Jurkat, Clone E6-1 (cell line): ENCODE measurements around the gene TNK1.

Source experiments
- DNase-seq: peaks from one replicate; pipeline ENCODE4 v3.0.0-alpha.2; 2011; ENCODE audit warnings: low read depth, low spot score
- H3K4me3 ChIP-seq: 2 replicates; pipeline ENCODE4 v1.5.1; 2011; ENCODE audit warnings: mild to moderate bottlenecking, low read length, control low read depth, moderate library complexity

The TNK1 gene

GRCh38 chr17:7425756-7426155, 44.9 kb downstream of the TNK1 start:
- no peak for DNase-seq
- no peak overlapping the region for H3K4me3 ChIP-seq

GRCh38 chr17:7426203-7426863, 45.4 kb downstream of the TNK1 start:
- DNase-seq: no peak

GRCh38 chr17:7426896-7427489, 46.1 kb downstream of the TNK1 start:
- no peak overlapping the region for H3K4me3 ChIP-seq
- DNase-seq: no peak

More at GRCh38 chr17:7426203-7426863, 45.4 kb downstream of the TNK1 start:
- no peak overlapping the region for H3K4me3 ChIP-seq

DNA sequence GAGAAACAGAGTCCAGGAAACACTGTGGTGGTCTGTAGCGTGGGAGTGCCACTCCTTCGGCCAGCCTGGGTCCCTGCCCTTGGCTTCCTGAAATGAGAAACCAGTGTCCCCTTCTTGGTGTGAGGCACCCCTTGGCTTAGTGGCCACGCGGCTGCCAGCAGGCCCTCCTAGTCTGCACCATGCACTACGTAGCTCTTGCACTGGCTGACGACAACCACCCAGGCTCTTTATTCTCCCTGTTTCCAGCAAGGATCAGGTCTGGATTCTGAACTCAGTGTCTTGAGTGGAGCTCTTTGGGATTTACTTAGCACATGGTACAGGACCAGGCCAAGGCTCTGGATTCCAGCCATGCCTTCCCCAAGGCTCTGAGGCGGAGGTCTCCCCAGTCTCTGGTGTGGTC, 46.7 kb downstream of the TNK1 start:
- no peak for DNase-seq
- no peak overlapping the region for H3K4me3 ChIP-seq

GRCh38 chr17:7428557-7428956, 47.7 kb downstream of the TNK1 start, which contains the start of gene SPEM3:
Gene SPEM3, plus strand, starts transcription at chr17:7428857. Its CDS starts 46 bp downstream, at chr17:7428903.
- DNase-seq: no peak
- no peak within 1 kb of the TSS for H3K4me3 ChIP-seq

- H3K4me3 ChIP-seq: no peak overlapping the region
- DNase-seq: no peak
Observed at GRCh38 chr17:7429722-7430121, 48.8 kb downstream of the TNK1 start.

GRCh38 chr17:7431231-7431630, 50.3 kb downstream of the TNK1 start:
- no peak for DNase-seq
- no peak overlapping the region for H3K4me3 ChIP-seq

DNA sequence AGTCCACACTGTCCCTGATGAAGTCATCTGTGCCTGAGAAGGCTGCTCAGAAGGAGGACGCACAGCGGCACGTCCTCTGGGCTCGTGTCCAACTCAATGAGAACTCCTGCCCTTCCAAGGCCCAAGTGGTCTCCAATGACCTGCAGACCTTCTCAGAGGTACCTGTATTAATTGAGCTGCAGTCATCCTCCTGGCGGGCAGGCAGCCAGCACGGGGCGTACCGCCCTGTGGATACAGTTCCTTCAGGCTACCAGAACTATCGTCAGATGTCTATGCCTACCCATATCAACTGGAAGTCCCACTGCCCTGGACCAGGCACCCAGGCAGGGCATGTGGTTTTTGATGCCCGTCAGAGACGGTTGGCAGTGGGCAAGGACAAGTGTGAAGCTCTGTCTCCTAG, 51.4 kb downstream of the TNK1 start:
- DNase-seq: no peak
- H3K4me3 ChIP-seq: no peak overlapping the region

GRCh38 chr17:7435676-7436555, 55.0 kb downstream of the TNK1 start:
- DNase-seq: peak; percentile 41
- H3K4me3 ChIP-seq: peak overlapping the region; percentile 83

DNA sequence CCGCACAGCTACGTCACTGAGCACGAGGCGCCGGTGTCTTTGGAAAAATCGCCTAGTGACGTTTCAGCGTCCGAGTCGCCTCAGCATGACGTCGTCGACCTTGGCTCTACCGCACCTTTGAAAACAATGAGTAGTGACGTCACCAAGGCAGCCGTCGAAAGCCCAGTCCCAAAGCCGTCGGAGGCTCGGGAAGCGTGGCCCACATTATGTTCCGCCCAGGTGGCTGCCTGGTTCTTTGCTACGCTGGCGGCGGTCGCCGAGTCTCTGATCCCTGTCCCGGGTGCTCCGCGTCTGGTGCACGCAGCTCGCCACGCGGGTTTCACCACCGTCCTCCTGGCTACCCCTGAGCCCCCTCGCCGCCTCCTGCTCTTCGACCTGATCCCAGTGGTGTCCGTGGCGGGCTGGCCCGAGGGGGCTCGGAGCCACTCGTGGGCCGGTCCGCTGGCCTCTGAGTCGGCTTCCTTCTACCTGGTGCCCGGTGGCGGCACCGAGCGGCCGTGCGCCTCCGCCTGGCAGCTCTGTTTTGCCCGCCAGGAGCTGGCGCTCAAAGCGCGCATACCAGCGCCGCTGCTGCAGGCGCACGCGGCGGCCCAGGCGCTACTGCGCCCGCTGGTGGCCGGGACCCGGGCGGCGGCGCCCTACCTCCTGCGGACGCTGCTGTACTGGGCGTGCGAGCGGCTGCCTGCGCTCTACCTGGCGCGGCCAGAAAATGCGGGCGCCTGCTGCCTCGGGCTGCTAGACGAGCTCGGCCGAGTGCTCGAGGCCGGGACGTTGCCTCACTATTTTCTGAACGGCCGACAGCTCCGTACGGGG, 55.9 kb downstream of the TNK1 start:
- DNase-seq: peak; percentile 62
- H3K4me3 ChIP-seq: peak overlapping the region; percentile 83

DNA sequence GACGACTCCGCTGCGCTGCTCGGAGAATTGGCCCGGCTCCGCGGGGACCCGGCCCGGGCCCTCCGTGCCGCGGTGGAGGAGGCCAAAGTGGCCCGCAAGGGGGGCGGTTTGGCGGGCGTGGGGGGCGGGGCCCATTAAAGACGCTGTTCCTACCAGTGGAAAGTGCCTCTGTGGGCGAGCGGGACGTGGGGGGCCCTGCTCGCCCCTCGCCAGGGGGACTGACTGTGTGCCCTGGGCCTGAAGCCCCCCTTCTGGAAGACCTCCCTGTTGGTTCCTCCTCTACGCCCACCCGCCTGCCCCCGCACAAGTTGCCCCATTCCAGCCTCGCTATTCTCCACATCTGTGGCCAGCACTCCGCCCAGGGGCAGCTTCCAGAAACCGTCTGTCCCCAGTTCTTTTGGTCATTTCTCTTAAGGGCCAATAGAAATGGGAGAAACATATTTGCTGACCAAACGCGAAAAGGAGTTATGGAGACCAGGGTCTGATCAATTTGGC, 56.5 kb downstream of the TNK1 start:
- no peak for DNase-seq
- H3K4me3 ChIP-seq: no peak overlapping the region

DNA sequence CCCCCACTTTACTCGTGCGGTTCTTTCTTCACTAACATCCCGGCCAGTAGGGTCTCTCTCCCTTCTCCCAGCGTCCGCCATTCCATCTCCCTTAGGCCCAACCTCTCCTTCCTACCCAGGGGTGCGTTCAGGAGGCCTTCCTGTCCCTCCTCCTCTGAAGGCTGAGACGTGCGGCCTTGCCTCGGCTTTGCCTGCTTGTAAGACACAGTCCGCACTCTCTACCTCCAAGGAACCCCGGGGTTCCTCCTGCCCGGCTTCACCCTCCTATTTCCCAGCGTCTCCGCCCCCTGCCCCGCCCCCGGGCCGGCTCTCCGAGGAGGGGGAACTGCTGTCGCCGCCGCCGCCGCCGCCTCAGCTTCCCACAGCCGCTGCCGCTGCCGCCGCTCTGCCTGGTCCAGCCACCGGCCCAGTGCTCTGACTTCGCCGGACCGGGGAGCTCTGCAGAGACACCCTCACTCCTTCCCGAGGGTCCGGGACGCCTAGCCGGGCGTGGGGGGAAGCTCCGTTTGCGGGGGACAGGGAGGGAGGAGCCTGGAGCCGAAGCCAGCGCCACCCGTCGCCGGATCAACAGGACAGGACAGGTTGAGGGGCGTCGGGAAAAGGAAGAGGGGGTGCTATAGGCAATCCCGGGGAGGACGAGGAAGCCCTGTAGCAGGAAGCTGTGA, 57.2 kb downstream of the TNK1 start:
- DNase-seq: no peak
- no peak overlapping the region for H3K4me3 ChIP-seq

- no peak overlapping the region for H3K4me3 ChIP-seq
- no peak for DNase-seq
Observed at GRCh38 chr17:7438656-7439460, 58.0 kb downstream of the TNK1 start.
